HG03565 (cell line): ENCODE measurements around the gene CDC34.

Experiments
- ATAC-seq: cut with Tn5 transposase; IDR thresholded peaks from one replicate; pipeline ENCODE4 v1.9.1; 2021; ENCODE audit warnings: mild to moderate bottlenecking, moderate library complexity; ENCODE audit not compliant: unreplicated experiment

Gene CDC34, protein sequence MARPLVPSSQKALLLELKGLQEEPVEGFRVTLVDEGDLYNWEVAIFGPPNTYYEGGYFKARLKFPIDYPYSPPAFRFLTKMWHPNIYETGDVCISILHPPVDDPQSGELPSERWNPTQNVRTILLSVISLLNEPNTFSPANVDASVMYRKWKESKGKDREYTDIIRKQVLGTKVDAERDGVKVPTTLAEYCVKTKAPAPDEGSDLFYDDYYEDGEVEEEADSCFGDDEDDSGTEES

DNA sequence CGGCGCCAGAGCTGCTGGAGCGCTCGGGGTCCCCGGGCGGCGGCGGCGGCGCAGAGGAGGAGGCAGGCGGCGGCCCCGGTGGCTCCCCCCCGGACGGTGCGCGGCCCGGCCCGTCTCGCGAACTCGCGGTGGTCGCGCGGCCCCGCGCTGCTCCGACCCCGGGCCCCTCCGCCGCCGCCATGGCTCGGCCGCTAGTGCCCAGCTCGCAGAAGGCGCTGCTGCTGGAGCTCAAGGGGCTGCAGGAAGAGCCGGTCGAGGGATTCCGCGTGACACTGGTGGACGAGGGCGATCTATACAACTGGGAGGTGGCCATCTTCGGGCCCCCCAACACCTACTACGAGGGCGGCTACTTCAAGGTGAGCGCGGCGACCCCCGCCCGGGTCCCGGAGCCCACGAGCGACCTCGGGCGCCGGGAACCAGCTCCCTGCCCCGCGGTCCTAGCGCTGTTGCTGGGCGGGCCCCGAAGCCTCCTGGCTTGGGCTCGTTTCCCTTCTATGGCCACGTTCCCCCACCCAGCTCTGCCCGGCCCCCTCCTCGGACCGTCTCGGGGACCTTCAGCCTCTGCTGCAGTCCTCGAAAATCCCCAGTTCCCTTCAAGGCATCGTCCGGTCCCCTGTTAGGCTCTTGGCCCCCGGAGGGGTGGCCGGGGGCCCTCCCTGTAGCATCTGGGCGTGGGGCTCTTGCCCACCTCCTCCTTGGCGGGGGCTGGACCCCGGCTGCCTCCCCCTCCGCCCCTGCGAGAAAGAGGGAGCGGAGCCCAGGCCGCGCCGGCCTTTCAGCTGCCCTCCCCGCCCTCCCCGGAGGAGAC is at the start of gene CDC34:
Gene CDC34 (plus strand): TSS at position 8 of the 808 bp plus-strand sequence. CDS start 172 bp downstream, at position 180.
- ATAC-seq = no peak

- no peak for ATAC-seq
Observed at GRCh38 chr19:482186-483041, 49.1 kb upstream of the CDC34 start.

- no peak for ATAC-seq
Observed at GRCh38 chr19:483332-484072, 48.1 kb upstream of the CDC34 start.

DNA sequence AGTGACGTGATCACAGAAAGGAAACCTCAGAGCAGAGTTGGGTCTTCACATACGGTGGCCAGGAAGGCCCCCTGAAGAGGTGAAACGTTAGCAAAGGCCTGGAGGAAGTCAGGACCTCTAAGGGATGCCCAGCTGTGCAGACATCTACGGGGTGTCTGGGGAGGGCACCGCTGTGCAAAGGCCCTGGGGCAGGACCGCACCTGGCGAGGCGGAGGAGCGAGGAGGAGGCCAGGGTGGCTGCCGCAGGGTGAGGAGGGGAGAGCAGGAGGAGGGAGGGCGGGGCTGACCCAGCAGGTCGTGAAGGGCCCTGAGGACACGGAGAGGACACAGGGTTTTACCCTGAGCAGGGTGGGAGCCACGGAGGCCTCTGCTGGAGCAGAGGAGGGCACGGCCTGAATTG is 47.1 kb upstream of the CDC34 start:
- ATAC-seq = no peak

DNA sequence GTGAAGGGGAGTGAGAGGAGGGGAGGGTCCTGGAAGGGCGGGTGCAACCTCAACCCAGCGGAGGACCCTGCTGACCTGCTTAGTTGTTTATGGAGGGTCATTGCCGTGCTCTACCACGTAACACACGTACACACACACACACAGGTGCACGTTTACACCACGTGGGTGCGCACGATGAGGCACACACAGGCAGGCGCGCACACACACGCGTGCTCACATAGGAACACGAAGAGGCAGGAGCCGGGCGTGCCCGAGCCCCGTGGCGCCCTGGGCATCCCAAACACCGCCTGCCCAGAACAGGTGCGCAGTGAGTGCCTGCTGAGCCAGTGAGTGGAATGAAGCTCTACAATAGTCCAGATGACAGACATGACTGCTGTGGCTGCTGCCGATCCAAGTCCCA is 46.5 kb upstream of the CDC34 start:
- ATAC-seq = no peak

GRCh38 chr19:485583-486236 is 45.9 kb upstream of the CDC34 start:
- ATAC-seq = no peak

GRCh38 chr19:488505-489417 is 42.8 kb upstream of the CDC34 start:
- ATAC-seq = peak; percentile 86

GRCh38 chr19:489418-490196 is 42.0 kb upstream of the CDC34 start:
- no peak for ATAC-seq

GRCh38 chr19:491146-491741 is 40.3 kb upstream of the CDC34 start:
- no peak for ATAC-seq

DNA sequence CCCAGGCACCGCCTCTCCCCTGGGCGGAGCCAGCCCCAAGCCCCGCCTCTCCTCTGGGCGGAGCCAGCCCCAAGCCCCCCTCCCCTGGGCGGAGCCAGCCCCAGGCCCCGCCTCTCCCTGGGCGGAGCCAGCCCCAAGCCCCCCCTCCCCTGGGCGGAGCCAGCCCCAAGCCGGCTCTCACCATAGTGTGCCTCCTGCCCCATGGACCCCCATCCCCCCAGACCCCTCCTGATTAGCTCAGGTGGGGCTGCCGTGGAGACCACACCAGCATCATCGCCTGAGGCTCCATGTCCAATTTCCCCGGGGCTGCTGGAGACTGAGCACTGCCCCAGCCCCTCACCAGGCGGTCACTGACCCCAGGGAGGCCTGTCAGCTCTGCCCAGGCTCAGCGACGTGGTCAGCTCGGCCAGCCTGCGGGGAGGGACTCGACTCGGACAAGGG is 39.4 kb upstream of the CDC34 start:
- ATAC-seq = no peak

DNA sequence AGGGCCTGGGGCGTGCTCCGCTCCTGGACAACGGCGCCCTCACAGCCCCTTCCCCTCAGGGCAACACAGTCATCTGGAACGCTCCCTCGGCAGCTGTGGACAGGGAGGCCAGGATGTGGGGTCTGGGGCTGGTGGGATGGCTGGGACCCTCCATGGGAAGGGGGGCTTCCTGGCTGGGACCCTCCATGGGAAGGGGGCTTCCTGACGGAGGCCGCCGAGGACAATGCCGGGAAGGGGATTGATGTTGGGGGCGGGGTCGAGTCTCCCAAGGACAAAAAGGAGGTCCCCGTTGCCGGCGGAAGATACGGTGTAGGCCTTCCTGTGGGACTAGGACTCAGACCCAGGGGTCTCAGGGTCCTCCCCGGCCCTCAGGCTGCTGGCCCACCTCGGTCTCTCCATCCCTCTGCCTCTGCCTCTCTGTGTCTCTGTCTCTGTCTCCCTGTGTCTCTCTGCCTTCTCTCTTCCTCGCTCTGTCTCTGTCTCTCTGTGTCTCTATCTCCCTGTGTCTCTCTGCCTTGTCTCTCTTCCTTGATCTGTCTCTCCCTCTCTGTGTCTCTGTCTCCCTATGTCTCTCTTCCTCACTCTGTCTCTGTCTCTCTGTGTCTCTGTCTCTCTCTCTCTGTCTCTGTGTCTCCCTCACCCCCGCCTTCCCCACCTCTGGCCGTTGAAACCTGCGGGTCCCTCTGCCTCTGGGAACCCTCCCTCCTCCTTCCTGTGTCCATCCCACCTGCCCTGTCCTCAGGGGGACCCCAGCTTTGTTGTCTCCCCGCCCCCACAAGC is 38.0 kb upstream of the CDC34 start:
- ATAC-seq = no peak

GRCh38 chr19:494171-495080 is 37.1 kb upstream of the CDC34 start:
- ATAC-seq = no peak

GRCh38 chr19:495081-495401 is 36.5 kb upstream of the CDC34 start:
- no peak for ATAC-seq

DNA sequence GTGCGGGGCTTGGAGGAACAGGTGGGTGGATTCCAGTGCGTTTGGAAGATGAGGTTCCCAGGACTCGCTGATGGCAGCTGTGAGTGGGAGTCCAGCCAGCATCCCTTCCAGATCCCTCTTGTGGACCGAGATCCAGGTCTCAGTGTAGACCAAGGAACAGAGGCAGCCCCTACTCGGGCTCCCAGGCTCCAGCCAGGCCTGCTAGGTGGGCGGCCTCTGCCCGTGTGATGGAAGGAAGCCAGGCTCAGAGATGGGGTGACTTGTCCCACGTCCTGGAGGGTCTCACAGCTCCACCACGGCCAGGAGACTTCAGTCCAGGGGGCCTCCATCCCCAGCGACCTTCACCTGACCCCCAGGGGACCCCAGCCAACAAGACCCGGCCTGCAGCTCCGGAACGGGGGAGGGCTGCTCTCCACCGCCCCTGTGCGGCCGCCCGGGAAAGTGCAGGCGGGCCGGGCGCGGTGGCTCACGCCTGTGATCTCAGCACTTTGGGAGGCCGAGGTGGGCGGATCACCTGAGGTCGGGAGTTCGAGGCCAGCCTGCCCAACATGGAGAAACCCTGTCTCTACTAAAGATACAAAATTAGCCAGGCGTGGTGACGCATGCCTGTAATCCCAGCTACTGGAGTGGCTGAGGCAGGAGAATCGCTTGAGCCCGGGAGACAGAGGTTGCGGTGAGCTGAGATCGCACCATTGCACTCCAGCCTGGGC is 36.0 kb upstream of the CDC34 start:
- no peak for ATAC-seq

DNA sequence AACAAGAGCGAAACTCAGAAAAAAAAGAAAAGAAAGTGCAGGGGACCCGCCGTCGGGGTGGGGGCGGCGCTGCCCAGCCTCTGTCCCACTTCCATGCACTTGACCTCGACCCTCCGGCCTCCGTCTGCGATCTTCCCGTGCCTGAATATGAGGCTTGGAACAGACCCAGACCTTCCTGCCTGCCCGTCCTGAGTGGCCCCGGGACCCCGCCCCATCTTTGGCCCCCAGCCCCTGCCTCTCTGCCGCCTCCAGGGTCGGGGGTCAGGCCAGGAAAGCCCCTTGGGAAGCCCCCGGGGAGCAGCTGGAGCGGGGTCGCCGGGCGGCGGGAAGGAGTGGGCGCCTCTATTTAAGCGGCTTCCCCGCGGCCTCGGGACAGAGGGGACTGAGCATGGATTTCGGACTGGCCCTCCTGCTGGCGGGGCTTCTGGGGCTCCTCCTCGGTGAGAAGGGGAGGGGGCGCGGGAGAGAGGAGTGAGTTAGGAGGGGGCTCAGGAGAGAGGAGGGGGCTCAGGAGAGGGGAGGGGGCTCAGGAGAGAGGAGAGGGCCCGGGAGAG is 35.4 kb upstream of the CDC34 start, which contains the start of gene MADCAM1:
Gene MADCAM1 (plus strand): TSS at position 375 of the 554 bp plus-strand sequence. CDS start 14 bp downstream, at position 389.
- no peak for ATAC-seq
